Activated T-cell treated with anti-CD3 and anti-CD28 coated beads, Interleukin-2, amount 50 U/mL, for 48 hours (primary cell): ENCODE measurements around the gene FN3KRP.

Experiments
- DNase-seq, 2 experiments: peaks; one replicate each; pipeline ENCODE4 v3.0.0-alpha.2; 2020

FN3KRP gene

GRCh38 chr17:82687871-82688270 lies 28.6 kb upstream of the FN3KRP start:
- no peak for DNase-seq

GRCh38 chr17:82689077-82689476 lies 27.4 kb upstream of the FN3KRP start:
- no peak for DNase-seq

- DNase-seq = no peak
Observed at GRCh38 chr17:82690786-82691489, 25.6 kb upstream of the FN3KRP start.

- no peak for DNase-seq
Observed at GRCh38 chr17:82691714-82692113, 24.8 kb upstream of the FN3KRP start.

GRCh38 chr17:82692268-82692667 lies 24.2 kb upstream of the FN3KRP start:
- DNase-seq = no peak

GRCh38 chr17:82693168-82693867 lies 23.2 kb upstream of the FN3KRP start:
- no peak for DNase-seq

- no peak for DNase-seq
Observed at GRCh38 chr17:82694647-82695046, 21.9 kb upstream of the FN3KRP start.

GRCh38 chr17:82696259-82696658 lies 20.2 kb upstream of the FN3KRP start:
- DNase-seq = no peak

- DNase-seq = no peak
Observed at GRCh38 chr17:82696916-82697807, 19.3 kb upstream of the FN3KRP start.

GRCh38 chr17:82697808-82698064 lies 18.8 kb upstream of the FN3KRP start:
- DNase-seq = no peak

- peak; percentile 98 to 99 for DNase-seq
Observed at GRCh38 chr17:82698065-82698973, 18.2 kb upstream of the FN3KRP start, which contains the start of gene RAB40B. TSS of gene RAB40B (minus strand) at chr17:82698698. CDS start at chr17:82698596, 102 bp downstream.

- DNase-seq = no peak
Observed at GRCh38 chr17:82698974-82699442, 17.5 kb upstream of the FN3KRP start.

GRCh38 chr17:82699551-82699950 lies 17.0 kb upstream of the FN3KRP start:
- DNase-seq = no peak

GRCh38 chr17:82702231-82702927 lies 14.1 kb upstream of the FN3KRP start:
- no peak for DNase-seq

GRCh38 chr17:82703036-82703745 lies 13.3 kb upstream of the FN3KRP start:
- DNase-seq = no peak

- no peak for DNase-seq
Observed at GRCh38 chr17:82703935-82704865, 12.3 kb upstream of the FN3KRP start.

- DNase-seq = no peak
Observed at GRCh38 chr17:82704886-82705285, 11.6 kb upstream of the FN3KRP start.

- DNase-seq = no peak
Observed at GRCh38 chr17:82705756-82706155, 10.8 kb upstream of the FN3KRP start.

GRCh38 chr17:82709024-82709675 lies 7.4 kb upstream of the FN3KRP start:
- no peak for DNase-seq
